Activated naive CD8-positive, alpha-beta T cell treated with anti-CD3 and anti-CD28 coated beads, Interleukin-2, amount 50 U/mL, for 24 hours (primary cell): ENCODE measurements around the gene TMEM135.

Experiments used
- ATAC-seq: fragments of 150-1000 bp; cut with Tn5 transposase; one replicate; pipeline ENCODE4 v1.10.0; 2021
- DNase-seq: peaks from one replicate; pipeline ENCODE4 v3.0.0; 2021
- H3K27ac Mint-ChIP-seq: one replicate; pipeline ENCODE4 v1.8.0; 2021; ENCODE audit warnings: mild to moderate bottlenecking, mixed read lengths
- H3K27me3 Mint-ChIP-seq: one replicate; pipeline ENCODE4 v1.8.0; 2021; ENCODE audit warnings: mixed read lengths
- H3K36me3 Mint-ChIP-seq: one replicate; pipeline ENCODE4 v1.8.0; 2021; ENCODE audit warnings: low read depth, mixed read lengths
- H3K4me1 Mint-ChIP-seq: one replicate; pipeline ENCODE4 v1.8.0; 2021; ENCODE audit warnings: mixed read lengths
- H3K4me3 Mint-ChIP-seq: one replicate; pipeline ENCODE4 v1.8.0; 2021; ENCODE audit warnings: mild to moderate bottlenecking, moderate library complexity, mixed read lengths
- H3K9me3 Mint-ChIP-seq: one replicate; pipeline ENCODE4 v1.8.0; 2021; ENCODE audit warnings: mixed read lengths

Gene TMEM135

DNA sequence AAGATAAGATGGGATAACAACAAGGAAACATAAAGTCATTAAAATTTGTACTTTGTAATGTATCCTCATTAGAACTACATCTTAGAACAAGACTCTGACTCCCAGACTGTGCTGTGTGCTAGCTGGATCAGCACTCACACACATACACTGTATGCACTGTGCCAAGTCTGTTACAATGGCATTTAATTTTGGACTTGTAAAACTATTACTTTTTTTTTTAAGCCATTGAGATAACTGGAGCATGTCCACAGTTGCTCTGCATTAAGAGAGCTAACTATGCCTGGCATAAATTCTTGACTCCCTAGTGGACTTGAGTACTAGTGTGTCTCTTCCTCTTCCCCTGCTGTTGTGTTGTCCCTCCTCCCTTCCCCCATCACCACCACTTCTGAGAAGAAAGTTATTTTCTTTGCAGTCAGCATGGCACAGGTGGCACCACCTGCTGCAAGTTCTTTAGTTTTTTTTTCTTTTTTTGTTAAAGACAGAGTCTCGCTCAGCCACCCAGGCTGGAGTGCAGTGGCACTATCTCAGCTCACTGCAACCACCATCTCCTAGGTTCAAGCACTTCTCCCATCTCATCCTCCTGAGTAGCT is 268.6 kb downstream of the TMEM135 start:
- Mint-ChIP-seq H3K9me3 (no peaks in the 10 kb centered on the region), H3K4me1 (no peaks in the 10 kb centered on the region), H3K4me3 (no peak overlapping the region), H3K27ac (no peak overlapping the region), H3K36me3 (peaks cover 11% of the 10 kb centered on the region), H3K27me3 (no peaks in the 10 kb centered on the region)
- no peak for ATAC-seq
- DNase-seq = no peak

DNA sequence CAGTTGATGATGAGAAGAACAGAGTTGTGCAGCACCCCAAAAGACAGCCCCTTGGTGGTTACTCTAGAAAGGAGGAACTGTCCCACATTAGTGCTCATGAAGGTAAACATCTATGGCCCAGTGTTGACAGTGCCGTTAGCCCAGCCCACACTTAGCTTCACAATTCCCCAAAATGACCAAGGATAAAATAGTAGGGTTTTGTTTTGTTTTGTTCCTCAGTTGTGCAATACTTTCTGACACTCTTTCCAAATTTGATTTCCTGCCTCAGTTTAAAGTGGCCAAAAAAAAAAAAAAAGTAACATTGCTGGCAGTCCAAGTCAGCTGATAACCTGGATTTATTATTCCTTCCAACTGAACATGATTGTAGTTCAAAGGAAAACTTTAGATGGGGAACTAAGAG is 269.4 kb downstream of the TMEM135 start:
- Mint-ChIP-seq H3K4me1 (no peaks in the 10 kb centered on the region), H3K36me3 (peaks cover 11% of the 10 kb centered on the region), H3K27ac (no peak overlapping the region), H3K27me3 (no peaks in the 10 kb centered on the region), H3K9me3 (no peaks in the 10 kb centered on the region), H3K4me3 (no peak overlapping the region)
- DNase-seq = no peak
- no peak for ATAC-seq

GRCh38 chr11:87315229-87315628 is 277.5 kb downstream of the TMEM135 start:
- Mint-ChIP-seq H3K27me3 (no peaks in the 10 kb centered on the region), H3K4me3 (no peak overlapping the region), H3K36me3 (no peaks in the 10 kb centered on the region), H3K27ac (no peak overlapping the region), H3K4me1 (no peaks in the 10 kb centered on the region), H3K9me3 (no peaks in the 10 kb centered on the region)
- no peak for ATAC-seq
- DNase-seq = no peak

DNA sequence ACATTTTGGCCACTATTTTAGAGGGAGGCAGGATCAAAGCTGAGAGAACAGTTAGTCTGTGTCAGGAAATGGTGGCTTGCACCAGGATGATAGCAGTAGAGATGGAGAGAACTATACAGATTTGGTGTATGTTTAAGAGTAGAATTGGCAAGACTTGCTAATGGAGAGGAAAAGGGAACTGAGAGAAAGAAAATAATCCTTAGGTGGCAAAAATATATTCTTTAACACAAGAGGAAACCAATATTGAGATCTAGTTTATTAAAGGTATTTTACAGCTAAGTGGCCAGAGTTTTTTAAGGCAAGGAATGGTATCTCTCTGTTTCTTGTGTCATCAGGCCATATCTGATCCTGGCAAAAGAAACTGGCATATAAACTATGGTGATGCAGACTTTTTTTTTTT is 278.8 kb downstream of the TMEM135 start:
- Mint-ChIP-seq H3K9me3 (no peaks in the 10 kb centered on the region), H3K4me3 (no peak overlapping the region), H3K36me3 (no peaks in the 10 kb centered on the region), H3K27ac (no peak overlapping the region), H3K4me1 (no peaks in the 10 kb centered on the region), H3K27me3 (no peaks in the 10 kb centered on the region)
- ATAC-seq (no peak), DNase-seq (no peak)

DNA sequence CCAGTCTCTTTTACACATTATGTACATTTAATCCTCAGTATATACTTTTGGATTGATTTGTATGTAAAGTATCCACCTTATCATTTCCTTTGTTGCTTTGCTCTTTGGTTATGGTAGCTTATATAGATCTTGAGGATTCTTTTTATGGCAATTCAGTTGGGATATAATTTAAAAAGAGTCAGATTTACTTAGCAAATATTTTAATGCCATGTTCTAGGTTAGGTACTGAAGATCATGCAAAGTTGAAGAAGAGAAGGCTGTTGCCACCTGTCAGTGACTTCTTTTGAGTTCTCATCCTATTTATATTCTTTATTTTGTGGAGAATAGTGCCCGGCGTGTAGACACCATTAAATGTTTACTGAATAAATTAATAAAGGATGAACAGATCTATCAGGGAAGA is 279.7 kb downstream of the TMEM135 start:
- H3K27me3 Mint-ChIP-seq = no peaks in the 10 kb centered on the region
- H3K36me3 Mint-ChIP-seq = peaks cover 6% of the 10 kb centered on the region
- no peak overlapping the region for H3K27ac Mint-ChIP-seq
- no peaks in the 10 kb centered on the region for H3K4me1 Mint-ChIP-seq
- DNase-seq = no peak
- no peak for ATAC-seq
- no peak overlapping the region for H3K4me3 Mint-ChIP-seq
- no peaks in the 10 kb centered on the region for H3K9me3 Mint-ChIP-seq

DNA sequence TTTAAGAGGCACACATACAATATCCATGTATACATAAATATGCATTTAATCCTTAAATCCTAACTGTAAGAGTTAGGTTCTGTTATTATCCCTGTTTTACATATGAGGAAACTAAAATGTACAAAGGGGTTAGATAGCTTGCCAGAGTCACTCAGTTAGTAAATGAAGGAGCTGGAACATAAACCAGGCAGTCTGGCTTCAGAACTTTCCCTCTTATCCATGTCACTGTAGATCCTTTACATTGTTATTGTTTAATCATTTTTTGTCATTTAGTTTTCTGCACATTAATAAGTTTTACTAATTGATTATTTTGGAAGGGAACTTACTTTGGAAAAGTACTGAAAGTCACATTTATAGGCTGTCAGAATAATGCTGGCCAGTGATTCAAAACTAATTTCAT is 282.4 kb downstream of the TMEM135 start:
- peaks cover 9% of the 10 kb centered on the region for H3K36me3 Mint-ChIP-seq
- H3K4me3 Mint-ChIP-seq = no peak overlapping the region
- H3K9me3 Mint-ChIP-seq = no peaks in the 10 kb centered on the region
- H3K27me3 Mint-ChIP-seq = no peaks in the 10 kb centered on the region
- ATAC-seq = no peak
- DNase-seq = no peak
- H3K4me1 Mint-ChIP-seq = no peaks in the 10 kb centered on the region
- no peak overlapping the region for H3K27ac Mint-ChIP-seq

DNA sequence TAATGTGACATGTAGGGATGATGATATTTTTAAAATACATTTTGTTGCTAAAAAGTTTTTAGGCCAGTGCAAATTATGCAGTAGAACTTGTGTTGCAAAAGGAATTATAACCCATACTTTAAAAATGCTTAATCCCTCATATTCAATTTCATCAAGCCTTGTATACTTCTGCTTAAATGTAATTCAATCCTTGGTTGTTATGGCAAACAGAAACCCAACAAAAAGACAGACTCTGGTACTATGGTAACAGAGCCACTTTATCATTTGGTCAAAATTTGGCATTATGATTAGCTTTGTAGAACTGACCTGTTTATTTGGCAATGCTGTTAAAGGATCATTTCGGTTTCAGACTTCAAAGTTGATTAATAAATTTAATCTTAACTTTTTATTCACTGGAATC is 284.8 kb downstream of the TMEM135 start:
- peaks cover 15% of the 10 kb centered on the region for H3K36me3 Mint-ChIP-seq
- no peak for ATAC-seq
- no peak for DNase-seq

GRCh38 chr11:87323899-87324298 is 286.2 kb downstream of the TMEM135 start:
- peaks cover 20% of the 10 kb centered on the region for H3K36me3 Mint-ChIP-seq
- ATAC-seq (no peak), DNase-seq (no peak)
- H3K4me3 Mint-ChIP-seq = no peak overlapping the region
- H3K4me1 Mint-ChIP-seq = no peaks in the 10 kb centered on the region
- H3K9me3 Mint-ChIP-seq = no peaks in the 10 kb centered on the region
- H3K27me3 Mint-ChIP-seq = no peaks in the 10 kb centered on the region
- no peak overlapping the region for H3K27ac Mint-ChIP-seq

More for the DNA sequence above, 284.8 kb downstream of the TMEM135 start:
- no peaks in the 10 kb centered on the region for H3K27me3 Mint-ChIP-seq
- no peaks in the 10 kb centered on the region for H3K4me1 Mint-ChIP-seq
- H3K27ac Mint-ChIP-seq = no peak overlapping the region
- no peak overlapping the region for H3K4me3 Mint-ChIP-seq
- no peaks in the 10 kb centered on the region for H3K9me3 Mint-ChIP-seq

- ATAC-seq (no peak), DNase-seq (no peak)
- H3K27me3 Mint-ChIP-seq = no peaks in the 10 kb centered on the region
- no peak overlapping the region for H3K4me3 Mint-ChIP-seq
- H3K27ac Mint-ChIP-seq = no peak overlapping the region
- H3K36me3 Mint-ChIP-seq = peaks cover 20% of the 10 kb centered on the region
- H3K4me1 Mint-ChIP-seq = no peaks in the 10 kb centered on the region
- H3K9me3 Mint-ChIP-seq = no peaks in the 10 kb centered on the region
Observed at GRCh38 chr11:87324817-87325489, 287.2 kb downstream of the TMEM135 start.

GRCh38 chr11:87325490-87325872 is 287.7 kb downstream of the TMEM135 start:
- Mint-ChIP-seq H3K4me1 (no peaks in the 10 kb centered on the region), H3K27me3 (no peaks in the 10 kb centered on the region), H3K9me3 (no peaks in the 10 kb centered on the region), H3K27ac (no peak overlapping the region), H3K36me3 (peaks cover 20% of the 10 kb centered on the region), H3K4me3 (no peak overlapping the region)
- no peak for DNase-seq
- ATAC-seq = no peak

DNA sequence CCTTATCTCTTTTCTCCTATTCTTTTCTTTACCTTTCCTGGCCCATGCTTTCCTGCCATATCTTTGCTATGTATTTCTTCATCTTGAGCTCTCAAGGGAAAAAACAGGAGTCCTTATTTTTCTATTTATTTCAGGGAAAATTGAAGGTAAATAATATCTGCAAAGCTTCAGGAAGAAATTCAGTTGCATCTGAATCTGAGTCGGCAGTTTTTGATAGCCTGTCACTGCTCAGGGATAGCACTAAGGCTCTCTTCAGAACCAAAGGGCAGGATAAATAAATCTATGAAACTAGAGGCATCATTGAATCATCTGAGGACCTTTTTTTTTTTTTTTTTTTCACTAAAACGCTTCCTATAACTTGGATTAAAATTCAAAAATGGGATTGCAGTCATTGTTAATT is 288.9 kb downstream of the TMEM135 start:
- H3K4me1 Mint-ChIP-seq = no peaks in the 10 kb centered on the region
- no peaks in the 10 kb centered on the region for H3K9me3 Mint-ChIP-seq
- H3K27ac Mint-ChIP-seq = no peak overlapping the region
- ATAC-seq (no peak), DNase-seq (no peak)
- no peaks in the 10 kb centered on the region for H3K27me3 Mint-ChIP-seq
- H3K4me3 Mint-ChIP-seq = no peak overlapping the region
- peaks cover 20% of the 10 kb centered on the region for H3K36me3 Mint-ChIP-seq

GRCh38 chr11:87329172-87329571 is 291.4 kb downstream of the TMEM135 start:
- DNase-seq (no peak), ATAC-seq (no peak)
- Mint-ChIP-seq H3K9me3 (peaks cover 7% of the 10 kb centered on the region), H3K27ac (no peak overlapping the region), H3K27me3 (no peaks in the 10 kb centered on the region), H3K4me1 (no peaks in the 10 kb centered on the region), H3K4me3 (no peak overlapping the region), H3K36me3 (peaks cover 11% of the 10 kb centered on the region)

GRCh38 chr11:87330187-87330601 is 292.5 kb downstream of the TMEM135 start:
- Mint-ChIP-seq H3K27me3 (no peaks in the 10 kb centered on the region), H3K36me3 (peaks cover 11% of the 10 kb centered on the region), H3K4me3 (no peak overlapping the region), H3K27ac (no peak overlapping the region), H3K4me1 (no peaks in the 10 kb centered on the region), H3K9me3 (peaks cover 7% of the 10 kb centered on the region)
- ATAC-seq = no peak
- DNase-seq = no peak

DNA sequence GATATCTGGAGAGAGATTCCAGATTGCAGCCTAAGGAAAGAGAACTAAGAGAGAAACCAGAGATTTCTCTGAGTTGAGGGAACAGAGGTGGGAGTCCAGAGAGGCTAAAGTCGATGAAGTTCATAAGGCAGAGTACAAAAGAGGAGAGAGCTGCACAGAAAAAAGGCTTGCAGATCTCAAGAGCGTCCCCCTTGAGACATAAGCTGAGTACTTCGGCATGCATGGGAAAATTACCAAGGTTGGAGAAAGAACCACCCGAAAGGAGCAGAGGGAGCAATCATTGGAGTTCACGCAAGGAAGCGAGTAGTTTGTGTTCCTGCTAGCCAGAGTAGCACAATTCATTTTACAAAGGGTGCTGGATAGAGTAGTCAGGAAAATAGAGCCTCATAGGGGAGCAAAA is 293.5 kb downstream of the TMEM135 start:
- peaks cover 9% of the 10 kb centered on the region for H3K36me3 Mint-ChIP-seq
- ATAC-seq (no peak), DNase-seq (no peak)
- H3K4me3 Mint-ChIP-seq = no peak overlapping the region
- no peaks in the 10 kb centered on the region for H3K4me1 Mint-ChIP-seq
- H3K27ac Mint-ChIP-seq = no peak overlapping the region
- peaks cover 7% of the 10 kb centered on the region for H3K9me3 Mint-ChIP-seq
- no peaks in the 10 kb centered on the region for H3K27me3 Mint-ChIP-seq

DNA sequence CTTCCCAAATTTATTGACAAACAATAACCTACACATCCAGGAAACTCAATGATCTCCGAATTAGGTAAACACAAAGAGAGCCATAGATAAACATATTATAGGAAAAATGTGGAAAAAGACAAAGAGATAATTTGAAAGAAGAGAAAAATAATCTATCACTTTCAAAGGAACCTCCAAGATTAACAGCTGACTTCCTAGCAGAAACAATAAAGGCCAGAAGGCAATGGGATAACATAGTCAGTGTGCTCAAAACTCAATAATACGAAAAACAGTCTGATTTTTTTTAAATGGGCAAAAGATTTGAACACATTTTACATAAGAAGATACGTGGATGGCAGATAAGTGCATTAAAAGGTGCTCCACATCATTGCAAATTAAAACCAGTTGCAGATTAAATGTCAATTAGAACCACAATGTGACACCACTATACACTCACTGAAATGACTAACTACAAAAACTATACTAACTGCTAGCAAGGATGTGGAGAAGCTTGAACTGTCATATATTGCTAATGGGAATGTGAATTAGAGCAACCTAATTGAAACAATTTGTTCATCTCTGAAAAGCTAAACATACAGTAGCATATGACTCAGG is 300.4 kb downstream of the TMEM135 start:
- Mint-ChIP-seq H3K4me1 (no peaks in the 10 kb centered on the region), H3K27ac (no peak overlapping the region), H3K36me3 (no peaks in the 10 kb centered on the region), H3K9me3 (peaks cover 25% of the 10 kb centered on the region), H3K4me3 (no peak overlapping the region), H3K27me3 (no peaks in the 10 kb centered on the region)
- DNase-seq = no peak
- no peak for ATAC-seq
